Fibroblast of villous mesenchyme (primary cell): ENCODE results near the gene WDFY3. TPM values are rescaled to one million over a fixed set of nuclear protein-coding genes. Genes with fewer than 3 reads are reported as not detected.

ENCODE experiments used
- DNase-seq: peaks from one replicate; pipeline ENCODE4 v3.0.0-alpha.2; 2010; ENCODE audit warnings: low read depth
- H3K4me3 ChIP-seq: 2 replicates; pipeline ENCODE4 v1.5.1; 2011; ENCODE audit warnings: low read depth, mild to moderate bottlenecking, low read length
- total RNA-seq: library from RNA; depleted of rRNA; stranded (reverse); fragments of >200 nt; gene quantifications from 2 replicates; pipeline ENCODE4 v1.2.3, GENCODE V29; 2012
- TF ChIP-seq, protein P1 (sequence below): IDR thresholded peaks from 2 replicates; pipeline ENCODE4 v1.5.1; 2012; ENCODE audit warnings: low read depth, mild to moderate bottlenecking, low read length; ENCODE audit not compliant: insufficient read depth

The WDFY3 gene
- total RNA-seq, 1 donor, result 98.0 TPM

DNA sequence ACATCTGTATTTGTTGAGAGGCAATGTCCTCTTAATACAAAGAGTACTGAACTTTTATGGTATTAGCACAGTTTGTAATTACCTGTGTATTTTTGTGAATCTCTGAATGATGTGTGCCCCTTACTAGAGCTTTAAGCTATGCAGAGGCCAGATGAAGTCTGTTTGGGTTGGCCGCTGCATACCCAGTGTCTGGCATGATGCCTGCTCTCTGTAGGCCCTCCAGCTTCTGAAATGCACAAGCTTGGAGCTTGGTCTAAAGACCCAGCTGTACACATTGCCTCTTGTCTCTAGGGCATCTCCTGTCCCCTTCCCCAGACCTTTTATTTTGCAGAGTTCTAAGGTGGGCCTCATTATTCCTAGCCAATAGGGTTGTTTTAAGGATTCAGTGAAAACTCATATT, 315.0 kb downstream of the WDFY3 start:
- TF ChIP-seq, protein P1, sequence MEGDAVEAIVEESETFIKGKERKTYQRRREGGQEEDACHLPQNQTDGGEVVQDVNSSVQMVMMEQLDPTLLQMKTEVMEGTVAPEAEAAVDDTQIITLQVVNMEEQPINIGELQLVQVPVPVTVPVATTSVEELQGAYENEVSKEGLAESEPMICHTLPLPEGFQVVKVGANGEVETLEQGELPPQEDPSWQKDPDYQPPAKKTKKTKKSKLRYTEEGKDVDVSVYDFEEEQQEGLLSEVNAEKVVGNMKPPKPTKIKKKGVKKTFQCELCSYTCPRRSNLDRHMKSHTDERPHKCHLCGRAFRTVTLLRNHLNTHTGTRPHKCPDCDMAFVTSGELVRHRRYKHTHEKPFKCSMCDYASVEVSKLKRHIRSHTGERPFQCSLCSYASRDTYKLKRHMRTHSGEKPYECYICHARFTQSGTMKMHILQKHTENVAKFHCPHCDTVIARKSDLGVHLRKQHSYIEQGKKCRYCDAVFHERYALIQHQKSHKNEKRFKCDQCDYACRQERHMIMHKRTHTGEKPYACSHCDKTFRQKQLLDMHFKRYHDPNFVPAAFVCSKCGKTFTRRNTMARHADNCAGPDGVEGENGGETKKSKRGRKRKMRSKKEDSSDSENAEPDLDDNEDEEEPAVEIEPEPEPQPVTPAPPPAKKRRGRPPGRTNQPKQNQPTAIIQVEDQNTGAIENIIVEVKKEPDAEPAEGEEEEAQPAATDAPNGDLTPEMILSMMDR, result no peak
- no peak overlapping the region for H3K4me3 ChIP-seq
- no peak for DNase-seq

DNA sequence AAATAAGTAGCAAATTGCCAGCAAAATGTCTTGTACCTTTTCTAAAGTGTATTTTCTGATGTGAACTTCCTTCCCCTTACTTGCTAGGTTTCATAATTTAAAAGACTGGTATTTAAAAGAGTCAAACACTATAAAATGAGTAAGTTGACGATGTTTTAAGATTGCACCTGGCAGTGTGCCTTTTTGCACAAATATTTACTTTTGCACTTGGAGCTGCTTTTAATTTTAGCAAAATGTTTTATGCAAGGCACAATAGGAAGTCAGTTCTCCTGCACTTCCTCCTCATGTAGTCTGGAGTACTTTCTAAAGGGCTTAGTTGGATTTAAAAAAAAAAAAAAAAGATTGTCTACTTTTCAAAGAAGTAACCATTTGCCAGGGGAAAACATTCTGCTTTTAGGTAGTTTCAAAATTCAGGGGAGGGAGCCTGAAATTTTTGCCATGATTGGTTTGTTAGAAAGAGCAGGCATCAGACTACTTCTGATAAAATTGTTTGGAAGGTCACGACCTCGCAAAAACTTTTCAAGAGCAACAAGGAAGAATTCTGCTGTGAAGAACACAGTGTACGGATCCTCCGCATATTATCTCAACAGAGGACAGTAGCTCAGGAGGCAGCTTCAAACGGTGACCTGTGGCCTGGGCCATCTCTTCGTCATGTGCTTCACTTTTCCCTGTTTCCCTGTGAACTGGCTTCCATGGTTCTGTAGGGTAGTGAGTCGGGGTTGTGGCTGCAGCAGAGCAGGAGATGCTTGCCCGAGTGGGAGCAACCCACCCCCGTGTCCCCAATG, 317.4 kb downstream of the WDFY3 start:
- TF ChIP-seq, protein P1, result no peak
- no peak for DNase-seq
- H3K4me3 ChIP-seq, result no peak overlapping the region

GRCh38 chr4:84648178-84648577, 318.3 kb downstream of the WDFY3 start:
- DNase-seq, result no peak
- H3K4me3 ChIP-seq, result no peak overlapping the region
- TF ChIP-seq, protein P1, result no peak

GRCh38 chr4:84647312-84647884, 319.1 kb downstream of the WDFY3 start:
- TF ChIP-seq, protein P1, result no peak
- DNase-seq, result peak; percentile 64
- no peak overlapping the region for H3K4me3 ChIP-seq

DNA sequence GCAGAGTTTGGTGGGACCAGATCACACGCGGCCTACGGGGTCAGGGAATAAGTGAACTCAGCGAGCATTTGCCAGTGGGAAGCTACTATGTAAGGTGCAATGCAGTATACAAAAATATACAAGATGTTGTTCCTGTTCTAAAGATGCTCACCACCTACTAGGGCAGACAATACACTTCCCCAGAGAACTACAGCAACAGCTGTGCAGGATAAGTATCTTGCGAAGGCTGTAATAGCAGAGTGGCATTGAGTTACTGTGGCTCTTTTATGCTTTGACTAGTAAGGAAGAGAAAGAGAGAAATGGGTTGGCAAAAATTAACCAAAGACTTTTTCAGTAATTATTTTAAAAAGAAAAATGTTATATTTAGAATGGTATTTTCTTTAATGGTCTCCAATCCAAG, 322.4 kb downstream of the WDFY3 start:
- no peak for DNase-seq
- TF ChIP-seq, protein P1, result no peak
- no peak overlapping the region for H3K4me3 ChIP-seq

GRCh38 chr4:84639145-84639544, 327.3 kb downstream of the WDFY3 start:
- DNase-seq, result no peak
- TF ChIP-seq, protein P1, result no peak
- no peak overlapping the region for H3K4me3 ChIP-seq
